HT-29 (cell line): ENCODE measurements around the gene TAF10. TPM values are rescaled to one million over a fixed set of nuclear protein-coding genes. Genes with fewer than 3 reads are reported as not detected.

Experiments
- DNase-seq: peaks from one replicate; pipeline ENCODE4 v3.0.0-alpha.2; 2015; ENCODE audit warnings: low spot score
- total RNA-seq: library from RNA; depleted of rRNA; stranded (reverse); fragments of >200 nt; shearing (Covaris generic); gene quantifications from 2 replicates; pipeline ENCODE4 v1.2.3, GENCODE V29; 2014

TAF10 gene
- total RNA-seq, 1 experiment from 2014 or later = 189 TPM

GRCh38 chr11:6608726-6609501 is 3.1 kb downstream of the TAF10 start:
- no peak for DNase-seq

- no peak for DNase-seq
Observed at GRCh38 chr11:6608011-6608410, 4.0 kb downstream of the TAF10 start.

- DNase-seq = no peak
Observed at GRCh38 chr11:6607190-6607795, 4.7 kb downstream of the TAF10 start.

- DNase-seq = peak; percentile 96
Observed at GRCh38 chr11:6606471-6607189, 5.4 kb downstream of the TAF10 start.

- DNase-seq = no peak
Observed at GRCh38 chr11:6604790-6605189, 7.2 kb downstream of the TAF10 start.

- peak; percentile 79 for DNase-seq
Observed at GRCh38 chr11:6604081-6604626, 7.9 kb downstream of the TAF10 start.

- DNase-seq = peak; percentile 96
Observed at GRCh38 chr11:6603287-6604080, 8.5 kb downstream of the TAF10 start, which contains the start of the genes ILK and RRP8. Gene ILK (plus strand): TSS chr11:6603774. CDS start chr11:6604272, 498 bp downstream. Gene RRP8 (minus strand): TSS chr11:6603616. CDS start chr11:6603502, 114 bp downstream.

- DNase-seq = peak; percentile 27
Observed at GRCh38 chr11:6602096-6602940, 9.7 kb downstream of the TAF10 start.

GRCh38 chr11:6601041-6601461 is 11.0 kb downstream of the TAF10 start:
- no peak for DNase-seq

GRCh38 chr11:6599881-6600390 is 12.1 kb downstream of the TAF10 start:
- no peak for DNase-seq

GRCh38 chr11:6599449-6599848 is 12.6 kb downstream of the TAF10 start:
- no peak for DNase-seq

- no peak for DNase-seq
Observed at GRCh38 chr11:6598555-6598954, 13.5 kb downstream of the TAF10 start.

- no peak for DNase-seq
Observed at GRCh38 chr11:6596239-6596877, 15.7 kb downstream of the TAF10 start.

- DNase-seq = no peak
Observed at GRCh38 chr11:6594142-6594768, 17.8 kb downstream of the TAF10 start.

GRCh38 chr11:6588018-6588417 is 24.0 kb downstream of the TAF10 start:
- no peak for DNase-seq

GRCh38 chr11:6587360-6587953 is 24.6 kb downstream of the TAF10 start:
- no peak for DNase-seq

- DNase-seq = no peak
Observed at GRCh38 chr11:6586434-6587359, 25.3 kb downstream of the TAF10 start.

GRCh38 chr11:6584528-6584927 is 27.5 kb downstream of the TAF10 start:
- DNase-seq = no peak
